GM19099 (cell line): Measurements from ENCODE around the gene TMEM87A.

ENCODE experiments used
- POLR2A ChIP-seq: IDR thresholded peaks from 3 replicates; pipeline ENCODE4 v1.6.1; 2011; ENCODE audit warnings: low read depth; ENCODE audit not compliant: insufficient read length; ENCODE audit errors: extremely low read depth

The TMEM87A gene

DNA sequence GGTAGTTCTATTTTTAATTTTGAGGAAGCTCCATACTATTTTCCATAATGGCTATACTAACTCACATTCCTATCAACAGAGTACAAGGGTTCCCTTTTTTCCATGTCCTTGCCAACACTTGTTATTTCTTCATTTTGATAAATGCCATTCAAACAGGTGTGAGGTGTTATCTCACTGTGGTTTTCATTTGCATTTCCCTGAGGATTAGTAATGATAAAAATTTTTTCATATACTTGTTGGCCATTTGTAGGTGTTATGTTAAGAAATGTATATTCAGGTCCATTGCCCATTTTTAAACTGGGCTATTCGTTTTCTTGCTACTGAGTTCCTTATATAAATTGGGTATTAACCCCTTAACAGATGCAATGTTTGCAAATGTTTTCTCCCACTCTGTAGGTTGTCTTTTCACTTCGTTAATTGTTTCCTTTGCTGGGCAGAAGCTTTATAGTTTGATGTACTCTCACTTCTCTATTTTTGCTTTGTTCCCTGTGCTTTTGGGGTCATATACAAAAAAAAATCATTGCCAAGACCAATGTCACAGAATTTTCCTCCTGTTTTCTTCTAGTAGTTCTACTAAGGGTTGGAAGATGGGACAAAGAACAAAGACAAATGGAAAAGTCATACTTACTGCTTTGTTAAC lies 54.2 kb downstream of the TMEM87A start:
- no peak for TF ChIP-seq POLR2A

DNA sequence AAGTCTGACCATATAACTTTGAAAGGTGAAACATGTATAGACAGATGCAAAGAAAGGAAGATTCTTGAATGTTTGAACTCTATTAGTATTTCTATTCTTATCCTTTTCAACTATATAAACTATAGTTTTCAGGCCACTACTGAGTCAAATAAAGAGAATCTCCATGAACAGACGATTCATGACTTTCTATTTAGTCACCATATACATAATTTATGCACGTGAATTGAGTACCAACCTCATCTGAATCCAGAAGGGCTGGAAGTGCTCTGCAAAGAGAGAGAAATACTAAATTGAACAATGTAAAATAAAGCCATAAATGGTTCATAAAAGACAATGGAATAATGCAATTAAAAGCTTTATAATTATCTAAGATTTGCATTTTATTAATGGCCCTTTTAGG lies 55.7 kb downstream of the TMEM87A start:
- TF ChIP-seq POLR2A: no peak

DNA sequence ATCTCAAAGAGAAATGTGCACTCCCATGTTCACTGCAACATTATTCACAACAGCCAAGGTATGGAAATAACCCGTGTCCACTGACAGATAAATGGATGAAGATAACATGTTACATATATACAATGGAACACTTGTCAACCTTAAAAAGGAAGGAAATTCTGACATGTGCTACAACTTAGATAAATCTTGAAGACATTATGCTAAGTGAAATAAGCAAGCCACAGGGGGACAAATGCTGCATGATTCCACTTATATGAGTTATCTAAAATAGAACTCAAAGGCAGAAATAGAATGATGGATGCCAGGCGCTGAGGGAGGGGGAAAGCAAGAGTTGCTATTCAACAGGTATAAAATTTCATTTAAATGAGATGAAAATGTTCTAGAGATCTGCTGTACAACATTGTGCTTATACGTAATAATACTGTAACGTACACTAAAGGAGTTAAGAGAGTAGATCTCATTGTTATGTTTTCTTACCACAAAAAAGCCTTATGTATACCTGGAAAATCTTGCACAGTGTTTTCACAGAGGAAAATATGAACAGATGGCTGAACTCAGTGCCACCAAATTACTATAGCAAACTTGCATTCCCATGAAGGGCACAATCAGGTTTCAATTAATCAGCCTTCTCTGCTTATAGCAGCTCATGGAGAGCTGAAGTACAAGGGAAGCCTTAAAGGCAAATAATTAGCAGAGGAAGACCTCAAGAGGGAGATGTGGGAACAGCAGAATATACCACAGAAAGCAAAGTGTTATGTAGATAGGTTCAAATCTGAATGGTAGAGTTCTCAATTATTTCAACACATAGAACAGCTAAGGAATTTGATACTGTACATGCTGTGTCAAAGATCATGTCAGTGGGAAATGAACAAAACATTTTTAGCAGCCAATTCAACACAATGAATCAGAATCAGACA lies 57.1 kb downstream of the TMEM87A start:
- TF ChIP-seq POLR2A: no peak

DNA sequence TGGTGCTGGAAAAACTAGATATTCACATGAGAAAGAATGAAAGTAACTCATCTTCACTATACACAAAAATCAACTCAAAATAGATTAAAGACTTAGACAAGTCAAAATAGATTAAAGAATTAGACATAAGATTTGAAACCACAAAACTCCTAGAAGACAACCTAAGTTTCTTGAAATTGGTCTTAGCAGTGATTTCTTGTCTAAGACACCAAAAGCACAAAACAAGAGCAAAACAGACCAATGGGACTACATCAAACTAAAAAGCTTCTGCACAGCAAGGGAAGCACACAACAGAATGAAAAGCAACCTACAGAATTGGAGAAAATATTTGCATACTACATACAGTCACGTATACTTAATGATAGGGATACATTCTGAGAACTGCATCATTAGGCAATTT lies 58.6 kb downstream of the TMEM87A start:
- TF ChIP-seq POLR2A: no peak

DNA sequence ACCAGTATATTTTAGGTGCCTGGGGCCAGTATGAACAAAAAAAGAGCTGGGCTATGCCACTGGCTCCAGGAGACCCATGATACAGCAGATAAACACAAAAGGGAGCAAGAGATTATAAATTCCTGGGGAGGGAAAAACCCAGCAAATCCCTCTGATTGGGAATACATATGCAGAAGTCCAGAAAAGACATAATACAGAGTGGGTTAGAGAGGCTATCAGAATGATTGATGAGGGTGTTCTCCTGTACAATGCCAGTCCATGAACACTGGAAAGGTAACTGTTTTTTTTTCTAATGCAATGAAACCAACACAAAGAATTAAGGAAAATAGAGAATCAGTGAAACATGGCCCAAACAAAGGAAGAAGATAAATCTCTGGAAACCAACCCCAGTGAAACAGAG lies 59.7 kb downstream of the TMEM87A start:
- TF ChIP-seq POLR2A: no peak

DNA sequence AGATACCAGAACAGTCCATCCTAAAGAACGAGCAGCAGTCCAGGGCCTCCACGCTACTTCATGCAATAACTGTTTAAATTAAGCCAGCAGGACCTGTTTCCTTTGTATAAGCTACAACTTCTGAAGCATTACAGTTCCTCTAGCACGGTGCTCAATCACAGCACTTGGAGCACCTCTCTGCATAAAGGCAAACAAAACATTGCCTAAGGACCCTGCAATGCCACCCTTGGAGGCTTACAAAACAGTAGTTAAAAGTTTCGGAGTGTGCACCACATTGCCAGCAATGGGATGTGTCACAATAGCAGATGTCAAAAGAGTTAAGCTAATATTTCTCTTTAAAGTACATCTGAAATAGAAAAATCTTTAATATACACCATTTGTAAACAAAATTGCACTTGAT lies 62.5 kb downstream of the TMEM87A start:
- TF ChIP-seq POLR2A: no peak

DNA sequence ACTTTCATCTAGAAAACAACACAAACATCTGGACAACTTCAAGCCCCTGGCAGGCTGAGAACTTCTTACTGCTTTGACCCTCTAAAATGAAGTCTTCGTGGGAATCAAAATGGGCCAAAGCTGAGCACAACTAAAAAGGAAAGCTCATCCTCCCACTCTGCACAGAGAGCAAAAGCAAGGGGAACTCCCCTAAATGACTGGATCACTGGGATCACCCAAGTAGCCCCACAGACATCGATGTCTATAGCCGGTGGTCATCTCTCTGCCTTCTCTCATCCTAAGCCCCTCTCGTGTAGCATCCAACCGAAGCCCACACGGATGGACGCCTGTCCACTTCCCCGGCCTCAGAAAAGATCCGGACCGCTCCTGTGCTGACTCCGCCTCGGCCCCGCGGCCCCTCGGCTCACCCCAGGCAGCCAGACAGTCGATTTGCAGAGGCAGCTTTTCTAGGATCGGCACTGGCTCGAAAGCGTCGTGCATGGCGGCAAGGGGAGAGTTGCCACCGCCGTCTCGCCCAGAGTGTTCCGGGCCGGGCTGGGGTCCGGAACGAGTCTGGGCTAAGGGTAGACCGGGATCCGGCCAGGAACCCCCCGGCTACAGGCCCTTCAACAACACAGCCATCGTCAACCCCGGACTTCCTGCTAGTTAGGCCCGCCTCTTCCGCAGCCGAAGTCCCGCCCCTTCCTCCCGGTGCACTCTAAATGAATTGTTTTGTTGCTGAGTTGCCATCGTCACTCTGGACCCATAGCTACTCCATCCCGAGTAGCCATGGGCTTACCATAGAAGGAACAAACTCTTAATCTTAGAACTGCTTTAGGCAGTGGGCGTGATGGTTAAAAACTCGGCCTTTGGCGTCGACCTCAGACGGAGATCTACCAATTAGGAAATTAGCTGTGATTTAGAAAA lies 65.3 kb downstream of the TMEM87A start, which contains the start of gene VPS39:
Gene VPS39 (minus strand): TSS at position 631 of the 906 bp plus-strand sequence. CDS start 151 bp downstream, at position 480.
- TF ChIP-seq POLR2A: peak; percentile 82

DNA sequence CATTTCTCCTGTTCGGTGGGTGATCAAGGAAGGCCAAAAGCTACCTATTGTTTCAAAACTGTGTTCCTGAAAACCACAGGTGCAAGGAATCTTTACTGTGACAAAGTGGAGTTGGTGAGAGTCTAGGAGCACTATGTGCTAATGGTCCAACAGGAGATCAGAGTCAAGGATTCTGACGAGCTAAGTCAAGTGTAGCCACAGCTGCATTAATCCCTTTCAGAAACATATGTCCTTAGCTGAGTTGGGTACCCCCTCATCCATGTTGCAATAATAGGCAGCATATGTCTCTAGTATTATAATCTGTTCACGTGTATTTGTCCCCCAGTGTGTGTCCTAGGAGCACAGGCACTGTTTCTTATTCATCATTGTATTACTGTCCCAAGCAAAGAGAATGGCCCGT lies 66.8 kb downstream of the TMEM87A start:
- no peak for TF ChIP-seq POLR2A

DNA sequence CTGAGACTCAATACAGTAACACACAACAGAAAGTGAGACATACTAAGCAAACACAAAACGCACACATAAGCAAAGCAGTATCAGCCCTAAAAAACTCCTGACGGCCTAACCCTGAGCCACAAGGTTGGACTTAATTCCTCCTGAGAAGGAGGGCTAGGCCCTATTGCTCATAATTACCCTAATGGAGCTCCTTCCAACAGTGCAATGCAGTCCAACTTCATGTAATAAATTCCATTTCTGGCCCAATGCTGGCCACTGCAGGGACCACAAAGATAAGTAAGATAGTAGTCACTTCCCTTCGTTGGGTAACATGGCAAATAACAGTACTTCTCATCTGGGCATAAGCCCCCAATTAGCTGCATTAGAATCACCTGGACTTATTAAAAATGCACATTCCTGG lies 69.3 kb downstream of the TMEM87A start:
- no peak for TF ChIP-seq POLR2A

DNA sequence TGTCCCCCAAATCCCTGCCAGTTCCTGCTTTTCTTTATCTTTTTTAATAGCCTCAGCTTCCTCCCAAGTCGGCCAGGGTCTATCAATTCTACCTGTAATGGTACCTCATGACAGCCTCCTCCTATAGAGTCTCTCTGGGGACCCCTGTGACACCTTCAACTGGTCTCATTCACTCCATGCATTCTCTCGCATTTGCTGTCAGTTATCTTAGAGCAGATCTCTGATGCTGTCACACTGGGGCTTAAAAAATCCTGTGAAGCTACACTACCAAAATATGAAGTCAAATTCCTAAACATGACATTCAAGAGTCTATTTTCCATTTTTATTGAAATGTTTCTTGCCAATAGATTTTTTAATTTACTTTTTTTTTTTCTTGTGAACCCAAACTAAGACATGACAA lies 70.6 kb downstream of the TMEM87A start:
- TF ChIP-seq POLR2A: no peak

DNA sequence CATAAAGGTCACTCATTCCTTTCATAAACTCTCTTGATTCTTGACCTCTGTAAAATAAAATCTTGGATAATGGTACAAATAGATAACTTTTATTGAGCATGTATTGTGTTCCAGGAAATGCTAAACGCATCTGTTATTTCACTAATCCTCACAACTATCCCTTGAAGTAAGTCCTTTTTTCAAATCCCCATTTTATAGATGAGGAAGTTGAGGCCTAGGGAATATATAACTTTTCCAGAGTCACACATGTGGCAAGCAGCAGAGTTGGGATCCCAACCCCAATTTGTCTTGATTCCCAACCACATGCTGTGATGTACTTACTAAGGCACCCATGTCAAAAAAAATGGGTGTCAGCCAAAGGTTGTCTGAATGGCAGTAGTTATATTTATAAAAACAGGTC lies 71.4 kb downstream of the TMEM87A start:
- TF ChIP-seq POLR2A: no peak

DNA sequence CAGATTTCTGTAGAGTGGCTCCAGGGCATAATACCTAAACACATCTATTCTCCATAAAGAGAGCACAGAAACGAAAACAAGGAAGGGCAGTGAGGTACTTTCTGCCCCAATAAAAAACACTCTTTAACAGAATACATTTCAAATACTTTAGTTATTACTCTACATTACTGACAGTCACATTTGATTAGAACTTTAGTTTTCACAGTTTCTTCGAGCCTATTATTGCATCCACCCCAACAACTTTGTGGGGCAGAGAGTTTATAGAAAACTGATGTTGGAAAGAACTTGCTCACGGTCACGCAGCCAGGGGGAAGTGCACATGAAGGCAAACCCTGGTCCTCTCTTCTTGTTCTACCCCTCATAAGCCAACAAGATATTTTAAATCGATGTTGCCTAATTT lies 74.1 kb downstream of the TMEM87A start:
- TF ChIP-seq POLR2A: no peak

DNA sequence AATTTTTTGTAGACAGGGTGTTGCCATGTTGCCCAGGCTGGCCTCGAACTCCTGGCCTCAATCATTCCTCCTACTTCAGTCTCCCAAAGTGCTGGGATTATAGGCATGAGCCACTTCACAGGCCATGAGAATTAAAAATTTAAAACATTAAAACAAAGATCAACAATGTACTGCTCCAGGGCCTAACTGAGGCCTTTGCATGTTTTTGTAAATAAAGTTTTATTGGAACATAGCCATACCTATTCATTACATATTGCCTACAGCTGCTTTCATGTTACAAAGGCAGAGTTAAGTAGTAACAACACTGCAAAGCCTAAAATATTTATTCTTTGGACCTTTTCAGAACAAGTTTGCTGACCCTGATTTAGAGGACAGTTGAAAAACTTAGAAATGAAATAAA lies 74.7 kb downstream of the TMEM87A start:
- no peak for TF ChIP-seq POLR2A

DNA sequence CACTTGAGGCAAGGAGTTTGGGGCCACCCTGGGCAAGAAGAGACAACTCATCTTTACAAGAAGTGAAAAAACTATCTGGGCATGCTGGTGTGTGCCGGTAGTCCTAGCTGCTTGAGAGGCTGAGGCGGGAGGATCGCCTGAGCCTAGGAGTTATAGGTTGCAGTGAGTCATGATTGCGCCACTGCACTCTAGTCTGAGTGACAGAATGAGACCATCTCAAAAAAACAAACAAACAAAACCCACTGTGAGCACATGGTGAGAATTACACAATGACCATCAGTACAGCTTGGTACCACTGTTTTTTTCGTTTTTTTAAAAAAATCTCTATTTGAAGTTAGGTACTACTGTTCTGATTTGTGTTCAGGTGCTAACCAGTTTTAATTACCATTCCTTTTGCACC lies 78.7 kb downstream of the TMEM87A start:
- no peak for TF ChIP-seq POLR2A

DNA sequence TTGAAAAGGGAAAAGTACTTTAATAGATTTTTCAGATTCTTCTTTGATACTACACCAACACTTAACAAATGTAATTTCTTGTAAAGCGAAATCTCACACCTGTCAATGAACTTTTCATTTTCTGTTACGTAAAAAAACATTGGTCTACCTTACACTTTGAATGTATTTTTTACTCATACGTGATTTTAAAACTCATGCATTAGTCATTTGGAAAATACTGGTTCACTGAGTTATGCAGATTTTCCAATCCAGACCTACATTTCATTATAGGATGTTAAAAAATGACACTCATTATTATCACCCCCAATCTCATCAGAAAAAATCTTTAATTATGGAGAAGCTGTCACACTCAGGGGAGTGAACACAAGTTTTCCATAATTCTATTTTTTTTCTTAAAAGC lies 79.8 kb downstream of the TMEM87A start:
- TF ChIP-seq POLR2A: no peak
